ENCODE measurements around the gene CORO7.

The CORO7 gene

GRCh38 chr16:4426021-4426684 lies 9.8 kb upstream of the CORO7 start:
- no peaks in the 10 kb centered on the region for H3K27me3 ChIP-seq (ENCODE audit: insufficient read depth, low read length, poor library complexity)
- H4K20me1 ChIP-seq (ENCODE audit: insufficient read depth, low read length): peaks cover 16% of the 10 kb centered on the region; the same call in 1 of the 2 replicates
- DNase-seq (no peak), ATAC-seq (ENCODE audit: insufficient read depth, low read depth) (peak; percentile 30)
- peaks cover 57% of the 10 kb centered on the region for H3K79me2 ChIP-seq (ENCODE audit: insufficient read depth, low read length)
- TF ChIP-seq CTCF (IDR thresholded peaks at IDR 0.05; ENCODE audit: borderline replicate concordance, extremely low read depth, low read length, poor library complexity, severe bottlenecking): peak; percentile 3
- TF ChIP-seq EZH2 (IDR thresholded peaks at IDR 0.05; ENCODE audit: borderline replicate concordance, low read depth, low read length, severe bottlenecking): no peak
- peak overlapping the region; percentile 99 for H3K27ac ChIP-seq (ENCODE audit: low read length)
- peak overlapping the region; percentile 68 for H3K9ac ChIP-seq (ENCODE audit: low read depth, low read length)
- H3K4me1 ChIP-seq (ENCODE audit: insufficient read depth, low read length): peaks cover 29% of the 10 kb centered on the region
- peak overlapping the region; percentile 98 for H3K4me2 ChIP-seq (ENCODE audit: insufficient read depth, low read length)
- H2AFZ ChIP-seq (ENCODE audit: low read depth, low read length): peak overlapping the region; percentile 92
- H3K36me3 ChIP-seq (ENCODE audit: insufficient read depth, low read length): peaks cover 19% of the 10 kb centered on the region; the same call in 1 of the 2 replicates
- H3K9me3 ChIP-seq (ENCODE audit: insufficient read depth, low read length, severe bottlenecking): no peaks in the 10 kb centered on the region
- H3K4me3 ChIP-seq (ENCODE audit: low read depth in 1 of 2, low read length in 2 of 2): peak overlapping the region; percentile 73 to 87

GRCh38 chr16:4425378-4426020 lies 9.1 kb upstream of the CORO7 start, which contains the start of gene DNAJA3:
Gene DNAJA3 (plus strand): TSS chr16:4425868. CDS start chr16:4425882, 14 bp downstream.
- peak within 1 kb of the TSS; percentile 68 for H3K9ac ChIP-seq (ENCODE audit: low read depth, low read length)
- H3K27ac ChIP-seq (ENCODE audit: low read length): peak within 1 kb of the TSS; percentile 99
- peaks cover 13% of the 10 kb centered on the region; the same call in 1 of the 2 replicates for H3K36me3 ChIP-seq (ENCODE audit: insufficient read depth, low read length)
- no peaks in the 10 kb centered on the region for H3K27me3 ChIP-seq (ENCODE audit: insufficient read depth, low read length, poor library complexity)
- no peaks in the 10 kb centered on the region for H3K9me3 ChIP-seq (ENCODE audit: insufficient read depth, low read length, severe bottlenecking)
- peak within 1 kb of the TSS; percentile 98 for H3K4me2 ChIP-seq (ENCODE audit: insufficient read depth, low read length)
- H3K4me3 ChIP-seq (ENCODE audit: low read depth in 1 of 2, low read length in 2 of 2): peak within 1 kb of the TSS; percentile 73 to 87
- TF ChIP-seq EZH2 (IDR thresholded peaks at IDR 0.05; ENCODE audit: borderline replicate concordance, low read depth, low read length, severe bottlenecking): no peak
- no peak for TF ChIP-seq CTCF (IDR thresholded peaks at IDR 0.05; ENCODE audit: borderline replicate concordance, extremely low read depth, low read length, poor library complexity, severe bottlenecking)
- H3K4me1 ChIP-seq (ENCODE audit: insufficient read depth, low read length): peaks cover 29% of the 10 kb centered on the region
- H4K20me1 ChIP-seq (ENCODE audit: insufficient read depth, low read length): peaks cover 12% of the 10 kb centered on the region; the same call in 1 of the 2 replicates
- ATAC-seq (ENCODE audit: insufficient read depth, low read depth): peak; percentile 92
- peak; percentile 91 for DNase-seq
- H3K79me2 ChIP-seq (ENCODE audit: insufficient read depth, low read length): peaks cover 51% of the 10 kb centered on the region
- H2AFZ ChIP-seq (ENCODE audit: low read depth, low read length): peak within 1 kb of the TSS; percentile 92

DNA sequence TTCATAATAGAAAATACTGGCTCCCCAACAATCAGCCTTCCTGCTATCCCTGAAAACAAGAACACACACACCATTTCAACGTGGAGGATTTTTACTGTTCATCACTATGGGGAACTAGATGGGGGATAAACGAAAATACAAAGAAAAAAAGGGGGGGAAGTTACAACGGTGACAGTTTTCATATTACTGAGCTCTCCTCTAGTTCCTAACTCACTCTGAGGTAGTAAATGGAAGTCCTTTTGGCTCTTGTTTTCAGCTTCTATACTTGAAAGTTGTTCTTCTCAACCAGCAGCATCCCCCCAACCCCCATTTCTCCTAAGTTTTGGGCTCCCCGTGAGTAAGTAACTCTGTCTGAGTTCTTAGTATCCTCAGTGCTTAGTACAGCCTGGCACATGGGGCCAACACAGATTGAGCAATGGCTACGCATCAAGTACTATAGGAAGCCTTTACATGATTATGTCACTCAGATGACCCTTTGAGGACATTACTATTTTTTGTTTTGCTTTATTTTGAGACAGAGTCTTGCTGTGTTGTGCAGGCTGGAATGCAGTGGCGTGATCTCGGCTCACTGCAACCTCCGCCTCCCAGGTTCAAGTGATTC lies 4.2 kb upstream of the CORO7 start:
- TF ChIP-seq CTCF (IDR thresholded peaks at IDR 0.05; ENCODE audit: borderline replicate concordance, extremely low read depth, low read length, poor library complexity, severe bottlenecking) (no peak), EZH2 (IDR thresholded peaks at IDR 0.05; ENCODE audit: borderline replicate concordance, low read depth, low read length, severe bottlenecking) (no peak)
- H3K4me1 ChIP-seq (ENCODE audit: insufficient read depth, low read length): peaks cover 20% of the 10 kb centered on the region
- no peak overlapping the region for H2AFZ ChIP-seq (ENCODE audit: low read depth, low read length)
- H3K9me3 ChIP-seq (ENCODE audit: insufficient read depth, low read length, severe bottlenecking): no peaks in the 10 kb centered on the region
- H3K36me3 ChIP-seq (ENCODE audit: insufficient read depth, low read length): no peaks in the 10 kb centered on the region
- H3K79me2 ChIP-seq (ENCODE audit: insufficient read depth, low read length): peaks cover 13% of the 10 kb centered on the region
- no peak overlapping the region for H3K9ac ChIP-seq (ENCODE audit: low read depth, low read length)
- H3K27ac ChIP-seq (ENCODE audit: low read length): no peak overlapping the region
- H4K20me1 ChIP-seq (ENCODE audit: insufficient read depth, low read length): peaks cover 1% of the 10 kb centered on the region; the same call in 1 of the 2 replicates
- DNase-seq (no peak), ATAC-seq (ENCODE audit: insufficient read depth, low read depth) (no peak)
- H3K4me3 ChIP-seq (ENCODE audit: low read depth in 1 of 2, low read length in 2 of 2): no peak overlapping the region
- no peaks in the 10 kb centered on the region for H3K27me3 ChIP-seq (ENCODE audit: insufficient read depth, low read length, poor library complexity)
- no peak overlapping the region for H3K4me2 ChIP-seq (ENCODE audit: insufficient read depth, low read length)
